Panc1 (cell line): Measurements from ENCODE around the gene ENTPD8. TPM values are rescaled to one million over a fixed set of nuclear protein-coding genes. Genes with fewer than 3 reads are reported as not detected.

ENCODE experiments used
- ATAC-seq: fragments of 200-7000 bp; cut with Tn5 transposase; 2 replicates; pipeline ENCODE4 v1.9.1; 2020; ENCODE audit warnings: mild to moderate bottlenecking, moderate library complexity
- BruUV-seq: library from RNA; stranded (reverse); fragments of 400-500 nt; replicated peaks from 2 replicates; lab custom pipeline; 2021; lab: Mats Ljungman, UMichigan
- CTCF ChIA-PET: fragments of 300-600 bp; sonication (Branson Sonifier 250); formaldehyde crosslinking; loops from one replicate; lab custom pipeline; 2022; ENCODE audit warnings: antibody characterized with exemption; lab: Charles Lee
- POLR2A ChIA-PET: fragments of 300-600 bp; sonication (Branson Sonifier 250); formaldehyde crosslinking; loops from one replicate; lab custom pipeline; 2022; ENCODE audit warnings: antibody characterized with exemption; lab: Charles Lee
- DNase-seq: peaks from one replicate; pipeline ENCODE4 v3.0.0-alpha.2; 2010; ENCODE audit warnings: low read depth, low spot score
- H3K27ac ChIP-seq: 2 replicates; pipeline ENCODE4 v1.5.1; 2011; ENCODE audit warnings: mild to moderate bottlenecking, low read length, inconsistent platforms
- H3K27me3 ChIP-seq: fragments of 200-500 bp; sonication (Bioruptor generic); 2 replicates; pipeline ENCODE4 v1.6.0; 2014; ENCODE audit warnings: low read length, inconsistent platforms; ENCODE audit not compliant: control insufficient read depth, insufficient read depth
- H3K36me3 ChIP-seq: fragments of 200-500 bp; sonication (Bioruptor generic); 2 replicates; pipeline ENCODE4 v1.5.1; 2014; ENCODE audit warnings: inconsistent platforms, mild to moderate bottlenecking, low read length, moderate library complexity; ENCODE audit not compliant: control insufficient read depth, insufficient read depth
- H3K4me1 ChIP-seq: 2 replicates; pipeline ENCODE4 v1.5.1; 2011; ENCODE audit warnings: inconsistent platforms, mild to moderate bottlenecking, low read length, moderate library complexity; ENCODE audit not compliant: control insufficient read depth, insufficient read depth
- H3K4me3 ChIP-seq, 2 experiments: 2 replicates each; pipeline ENCODE4 v1.5.1; 2011 to 2012; ENCODE audit warnings: low read depth in 2 of 2, low read length in 2 of 2, mild to moderate bottlenecking in 2 of 2, inconsistent platforms in 1 of 2, moderate library complexity in 1 of 2
- H3K9me3 ChIP-seq: fragments of 200-500 bp; sonication (Bioruptor generic); 2 replicates; pipeline ENCODE4 v1.5.1; 2014; ENCODE audit warnings: low read depth, mild to moderate bottlenecking, inconsistent platforms, low read length, moderate library complexity; ENCODE audit not compliant: control insufficient read depth, insufficient read depth
- CTCF ChIP-seq: fragments of 450-650 bp; IDR thresholded peaks from 2 replicates; pipeline ENCODE4 v1.5.1; 2017; ENCODE audit warnings: mild to moderate bottlenecking
- POLR2AphosphoS5 ChIP-seq: IDR thresholded peaks from 2 replicates; pipeline ENCODE4 v1.6.1; 2012; ENCODE audit warnings: mild to moderate bottlenecking, low read depth, low read length, moderate library complexity
- REST ChIP-seq, 2 experiments: IDR thresholded peaks; 2 replicates each; pipeline ENCODE4 v1.6.1; 2011 to 2012; ENCODE audit warnings: low read depth in 2 of 2, control low read depth in 1 of 2, low read length in 1 of 2, mild to moderate bottlenecking in 1 of 2, moderate library complexity in 1 of 2; ENCODE audit not compliant: insufficient read depth in 1 of 2
- SIN3A ChIP-seq: IDR thresholded peaks from 2 replicates; pipeline ENCODE4 v1.6.1; 2012; ENCODE audit warnings: low read depth, mild to moderate bottlenecking, low read length, moderate library complexity, borderline replicate concordance; ENCODE audit not compliant: insufficient read depth
- TCF7L2 ChIP-seq: IDR thresholded peaks from 2 replicates; pipeline ENCODE4 v1.6.1; 2011; ENCODE audit warnings: mild to moderate bottlenecking, low read depth, low read length, inconsistent platforms
- in situ Hi-C: cut with HindIII; loops from 2 replicates; pipeline ENCODE4 v1.10.0; 2016; ENCODE audit warnings: low sequenced_read_pairs, low pct_unique_long_range_greater_than_20kb
- intact Hi-C: fragments of 100-400 bp; cut with micrococcal nuclease; formaldehyde crosslinking; loops from one replicate; pipeline ENCODE4 v1.10.0; 2022; ENCODE audit not compliant: unreplicated experiment
- total RNA-seq: library from RNA; stranded (reverse); gene quantifications from one replicate; pipeline ENCODE4 v1.2.1, GENCODE V29; 2021; ENCODE audit not compliant: unreplicated experiment

ENTPD8 gene
- total RNA-seq, 1 experiment from 2014 or later, result 3.9 TPM

GRCh38 chr9:137465000-137465719 lies 24.0 kb upstream of the ENTPD8 start:
- POLR2A ChIA-PET, result no interaction called here
- ATAC-seq, result no peak
- DNase-seq, result no peak
- intact Hi-C loops (no loop called here), in situ Hi-C loops (no loop called here)
- Histone ChIP-seq H3K4me1 (no peaks in the 10 kb centered on the region), H3K9me3 (no peaks in the 10 kb centered on the region), H3K27me3 (no peaks in the 10 kb centered on the region), H3K36me3 (no peaks in the 10 kb centered on the region), H3K4me3 (no peak overlapping the region), H3K27ac (no peak overlapping the region)
- no TSS peak for BruUV-seq
- CTCF ChIA-PET, result no interaction called here
- no peak for TF ChIP-seq SIN3A
- TF ChIP-seq TCF7L2, result no peak
- no peak for TF ChIP-seq POLR2AphosphoS5
- TF ChIP-seq CTCF, result no peak
- TF ChIP-seq REST (IDR thresholded peaks at IDR 0.05; ENCODE audit: insufficient read depth in 1 of 2, low read depth in 2 of 2, low read length in 1 of 2), result no peak

GRCh38 chr9:137464291-137464999 lies 23.3 kb upstream of the ENTPD8 start:
- Histone ChIP-seq H3K4me3 (no peak overlapping the region), H3K27me3 (no peaks in the 10 kb centered on the region), H3K4me1 (peaks cover 5% of the 10 kb centered on the region), H3K27ac (no peak overlapping the region), H3K36me3 (no peaks in the 10 kb centered on the region), H3K9me3 (no peaks in the 10 kb centered on the region)
- DNase-seq, result no peak
- POLR2A ChIA-PET, result no interaction called here
- intact Hi-C loops, result no loop called here
- CTCF ChIA-PET, result no interaction called here
- no peak; the same call in 1 of the 2 replicates for TF ChIP-seq CTCF
- no peak for TF ChIP-seq SIN3A
- TF ChIP-seq TCF7L2, result no peak
- no peak for TF ChIP-seq POLR2AphosphoS5
- no peak for TF ChIP-seq REST (IDR thresholded peaks at IDR 0.05; ENCODE audit: insufficient read depth in 1 of 2, low read depth in 2 of 2, low read length in 1 of 2)
- ATAC-seq, result no peak
- in situ Hi-C loops, result no loop called here
- no TSS peak for BruUV-seq
